PC-3 (cell line): ENCODE results near the gene MRAS. TPM values are rescaled to one million over a fixed set of nuclear protein-coding genes. Genes with fewer than 3 reads are reported as not detected.

Experiments used
- ATAC-seq: fragments of 200-7000 bp; cut with Tn5 transposase; 2 replicates; pipeline ENCODE4 v1.9.1; 2020; ENCODE audit warnings: mild to moderate bottlenecking, moderate library complexity
- BruUV-seq: library from RNA; stranded (reverse); fragments of 400-500 nt; replicated peaks from 2 replicates; lab custom pipeline; 2021; lab: Mats Ljungman, UMichigan
- CTCF ChIA-PET: fragments of 300-600 bp; sonication (Branson Sonifier 250); formaldehyde crosslinking; loops from one replicate; lab custom pipeline; 2022; ENCODE audit warnings: antibody characterized with exemption; lab: Charles Lee
- POLR2A ChIA-PET: fragments of 300-600 bp; sonication (Branson Sonifier 250); formaldehyde crosslinking; loops from one replicate; lab custom pipeline; 2022; ENCODE audit warnings: antibody characterized with exemption; ENCODE audit not compliant: unreplicated experiment; lab: Charles Lee
- DNase-seq: peaks from one replicate; pipeline ENCODE4 v3.0.0-alpha.2; 2015
- H2AFZ ChIP-seq: fragments of 300-600 bp; sonication (generic); 2 replicates; pipeline ENCODE4 v1.6.0; 2016; ENCODE audit warnings: antibody characterized with exemption, low read length
- H3F3A ChIP-seq: fragments of 300-600 bp; sonication (generic); one replicate; pipeline ENCODE4 v1.6.0; 2017; ENCODE audit warnings: antibody characterized with exemption, low read length, control low read depth, mild to moderate bottlenecking; ENCODE audit not compliant: unreplicated experiment
- H3K27ac ChIP-seq: fragments of 300-600 bp; sonication (generic); 2 replicates; pipeline ENCODE4 v1.5.1; 2016; ENCODE audit warnings: mild to moderate bottlenecking, low read length
- H3K27me3 ChIP-seq: fragments of 300-600 bp; sonication (generic); 2 replicates; pipeline ENCODE4 v1.6.1; 2016; ENCODE audit warnings: low read length, mixed read lengths
- H3K36me3 ChIP-seq: fragments of 300-600 bp; sonication (generic); 2 replicates; pipeline ENCODE4 v1.6.1; 2016; ENCODE audit warnings: low read depth, mixed run types, low read length, mixed read lengths
- H3K4me1 ChIP-seq: fragments of 300-600 bp; sonication (generic); 2 replicates; pipeline ENCODE4 v1.5.1; 2016; ENCODE audit warnings: low read length; ENCODE audit not compliant: insufficient read depth
- H3K4me2 ChIP-seq: fragments of 300-600 bp; sonication (generic); 2 replicates; pipeline ENCODE4 v1.6.0; 2016; ENCODE audit warnings: low read length
- H3K4me3 ChIP-seq: fragments of 300-600 bp; sonication (generic); 2 replicates; pipeline ENCODE4 v1.5.1; 2016; ENCODE audit warnings: mild to moderate bottlenecking, low read length, mixed read lengths
- H3K79me2 ChIP-seq: fragments of 300-600 bp; sonication (generic); 2 replicates; pipeline ENCODE4 v1.6.1; 2017; ENCODE audit warnings: low read length, mixed read lengths
- H3K9ac ChIP-seq: fragments of 300-600 bp; sonication (generic); 2 replicates; pipeline ENCODE4 v1.6.0; 2016; ENCODE audit warnings: mild to moderate bottlenecking, low read length
- H3K9me2 ChIP-seq: fragments of 300-600 bp; sonication (generic); replicated peaks from 2 replicates; pipeline ENCODE4 v1.6.1; 2016; ENCODE audit warnings: mixed run types, low read length, mixed read lengths
- H3K9me3 ChIP-seq: fragments of 300-600 bp; sonication (generic); 2 replicates; pipeline ENCODE4 v1.6.1; 2016; ENCODE audit warnings: low read length, mixed read lengths
- H4K20me1 ChIP-seq: fragments of 300-600 bp; sonication (generic); 2 replicates; pipeline ENCODE4 v1.6.1; 2016; ENCODE audit warnings: low read length, mixed read lengths
- CTCF ChIP-seq: fragments of 300-600 bp; sonication (generic); conservative IDR thresholded peaks from 2 replicates; pipeline ENCODE4 v1.5.1; 2017; ENCODE audit warnings: antibody characterized with exemption, low read depth, mild to moderate bottlenecking, low read length
- EZH2 ChIP-seq: fragments of 300-600 bp; sonication (generic); IDR thresholded peaks from one replicate; pipeline ENCODE4 v1.6.1; 2017; ENCODE audit warnings: antibody characterized with exemption, mild to moderate bottlenecking, low read length; ENCODE audit not compliant: unreplicated experiment
- EZH2phosphoT487 ChIP-seq: fragments of 300-600 bp; sonication (generic); IDR thresholded peaks from 2 replicates; pipeline ENCODE4 v1.6.1; 2018; ENCODE audit warnings: mild to moderate bottlenecking, antibody characterized with exemption, low read length, borderline replicate concordance
- intact Hi-C: fragments of 100-400 bp; cut with micrococcal nuclease; formaldehyde crosslinking; loops from 2 replicates; pipeline ENCODE4 v1.9.0; 2023
- total RNA-seq: library from RNA; depleted of rRNA; stranded (reverse); fragments of >200 nt; gene quantifications from 2 replicates; pipeline ENCODE4 v1.2.3, GENCODE V29; 2014

The MRAS gene
- total RNA-seq, 1 experiment from 2014 or later, result 2.8 TPM

GRCh38 chr3:138329127-138329983 lies 19.0 kb upstream of the MRAS start, which contains the start of gene NME9:
TSS of gene NME9 (minus strand) at chr3:138329851. CDS start at chr3:138329335, 516 bp downstream.
- H3K27ac ChIP-seq, result no peak within 1 kb of the TSS
- no TSS peak for BruUV-seq
- peak within 1 kb of the TSS; percentile 83 for H3K4me3 ChIP-seq
- H4K20me1 ChIP-seq, result no peaks in the 10 kb centered on the region
- ATAC-seq, result peak; percentile 84
- ChIA-PET CTCF (no interaction called here), POLR2A (no interaction called here)
- peak within 1 kb of the TSS; percentile 99 for H3K4me2 ChIP-seq
- TF ChIP-seq EZH2 (no peak), CTCF (peak; percentile 62)
- H3K9me2 ChIP-seq, result no peaks in the 10 kb centered on the region
- H3K9ac ChIP-seq, result peak within 1 kb of the TSS; percentile 45
- H3K36me3 ChIP-seq, result no peaks in the 10 kb centered on the region
- H3K4me1 ChIP-seq, result peaks cover 7% of the 10 kb centered on the region; the same call in 1 of the 2 replicates
- H2AFZ ChIP-seq, result peak within 1 kb of the TSS; percentile 99
- intact Hi-C loops, result loop anchor here (1.0 kb wide), 2 partner anchors 19 to 142 kb away; partner anchors contain the start of genes ARMC8 and MRAS
- H3K9me3 ChIP-seq, result no peaks in the 10 kb centered on the region
- no peaks in the 10 kb centered on the region for H3K27me3 ChIP-seq
- DNase-seq, result peak; percentile 75
- no peaks in the 10 kb centered on the region for H3F3A ChIP-seq
- H3K79me2 ChIP-seq, result no peaks in the 10 kb centered on the region

DNA sequence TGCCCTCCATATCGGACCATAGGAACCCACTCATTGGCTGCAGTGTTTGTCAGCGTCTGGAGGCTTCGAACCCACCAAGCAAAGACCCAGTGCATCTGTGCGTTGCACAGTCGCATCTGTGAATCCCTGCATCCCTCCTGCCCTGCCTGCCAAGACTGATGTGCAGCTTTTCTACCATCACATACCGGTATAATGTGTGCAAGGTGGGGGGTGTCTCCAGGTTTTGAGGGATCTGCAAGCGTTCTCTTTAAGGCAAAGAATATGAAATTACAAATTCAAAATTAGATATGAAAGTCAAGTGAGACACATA lies 18.4 kb upstream of the MRAS start:
- intact Hi-C loops, result loop anchor here (1.0 to 5.0 kb wide), 5 partner anchors 18 to 592 kb away; partner anchors contain the start of genes ARMC8, CEP70 and MRAS

More for the DNA sequence above, 18.4 kb upstream of the MRAS start:
- no peaks in the 10 kb centered on the region for H3F3A ChIP-seq
- no peaks in the 10 kb centered on the region for H3K36me3 ChIP-seq
- peak overlapping the region; percentile 99 for H2AFZ ChIP-seq
- H3K9me3 ChIP-seq, result no peaks in the 10 kb centered on the region
- H3K4me1 ChIP-seq, result peaks cover 7% of the 10 kb centered on the region; the same call in 1 of the 2 replicates
- no peak for DNase-seq
- TF ChIP-seq EZH2phosphoT487 (no peak), EZH2 (no peak), CTCF (no peak)
- peak overlapping the region; percentile 83 for H3K4me3 ChIP-seq
- ATAC-seq, result no peak
- H4K20me1 ChIP-seq, result no peaks in the 10 kb centered on the region
- BruUV-seq, result no TSS peak
- H3K79me2 ChIP-seq, result no peaks in the 10 kb centered on the region
- H3K9me2 ChIP-seq, result no peaks in the 10 kb centered on the region
- H3K9ac ChIP-seq, result no peak overlapping the region
- H3K27ac ChIP-seq, result no peak overlapping the region
- CTCF ChIA-PET, result no interaction called here
- H3K27me3 ChIP-seq, result no peaks in the 10 kb centered on the region
- POLR2A ChIA-PET, result no interaction called here
- peak overlapping the region; percentile 99 for H3K4me2 ChIP-seq
